Islet precursor cell (in vitro differentiated cells): ENCODE measurements around the gene LCLAT1.
A peak's percentile ranks its signal among the peaks of the same experiment; 100 is the strongest.

ENCODE experiments used
- DNase-seq: peaks from one replicate; pipeline ENCODE4 v3.0.0-alpha.2; 2018

Gene LCLAT1

DNA sequence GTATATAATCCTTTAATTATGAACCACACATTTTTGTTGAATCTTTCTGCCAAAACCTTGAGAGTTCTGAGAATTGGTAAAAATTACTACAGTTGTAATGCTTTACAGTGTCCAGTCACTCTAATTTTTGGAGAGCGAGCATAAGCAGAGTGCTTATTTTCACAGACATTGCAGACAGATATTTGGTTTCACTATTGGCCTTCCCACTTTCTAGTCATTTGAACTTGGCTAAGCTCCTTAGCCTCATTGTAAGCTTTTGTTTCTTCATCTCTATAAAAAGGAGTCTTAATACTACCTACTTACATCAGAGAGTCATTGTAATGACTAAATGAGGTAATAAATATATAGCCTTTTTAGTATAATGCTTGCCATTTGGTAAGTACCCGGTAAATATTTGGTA is 80.4 kb downstream of the LCLAT1 start:
- DNase-seq = no peak

DNA sequence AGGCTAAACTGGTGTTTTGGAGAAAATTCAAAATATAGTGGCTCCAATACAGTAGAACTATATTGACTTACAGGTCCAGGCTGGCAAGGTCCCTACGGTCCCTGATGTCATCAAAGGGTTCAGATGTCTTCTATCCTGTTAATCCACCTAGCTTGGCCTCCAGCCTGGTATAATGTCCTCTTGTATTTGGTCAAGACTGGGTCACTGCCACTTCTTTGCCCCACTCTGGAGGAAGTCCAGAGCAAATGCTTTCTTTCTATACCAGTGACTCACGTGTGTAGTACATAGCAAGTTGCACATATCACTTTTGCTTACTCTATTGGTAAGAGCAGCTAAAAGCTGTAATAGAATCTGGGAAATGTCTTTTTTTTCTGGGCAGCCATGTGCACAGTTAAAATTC is 80.8 kb downstream of the LCLAT1 start:
- DNase-seq = no peak

- no peak for DNase-seq
Observed at GRCh38 chr2:30530346-30530745, 83.3 kb downstream of the LCLAT1 start.

DNA sequence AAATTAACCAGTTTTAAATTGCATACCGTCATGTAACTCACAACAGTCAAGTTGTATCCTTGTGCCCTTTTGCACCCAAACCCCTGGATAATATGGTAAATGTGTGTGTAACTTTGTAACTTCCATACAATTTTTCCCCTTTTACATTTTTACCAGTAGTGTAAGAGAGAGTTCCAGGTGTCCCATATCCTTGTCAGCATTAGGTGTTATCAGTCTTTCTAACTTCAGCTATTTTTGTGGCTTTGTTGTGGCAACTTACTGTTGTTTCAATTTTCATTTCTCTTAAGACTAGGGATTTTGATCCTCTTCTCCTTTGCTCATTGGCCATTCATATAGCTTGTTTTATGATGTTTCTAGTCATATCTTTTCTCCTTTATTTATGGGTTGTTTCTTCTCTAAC is 94.6 kb downstream of the LCLAT1 start:
- DNase-seq = no peak

DNA sequence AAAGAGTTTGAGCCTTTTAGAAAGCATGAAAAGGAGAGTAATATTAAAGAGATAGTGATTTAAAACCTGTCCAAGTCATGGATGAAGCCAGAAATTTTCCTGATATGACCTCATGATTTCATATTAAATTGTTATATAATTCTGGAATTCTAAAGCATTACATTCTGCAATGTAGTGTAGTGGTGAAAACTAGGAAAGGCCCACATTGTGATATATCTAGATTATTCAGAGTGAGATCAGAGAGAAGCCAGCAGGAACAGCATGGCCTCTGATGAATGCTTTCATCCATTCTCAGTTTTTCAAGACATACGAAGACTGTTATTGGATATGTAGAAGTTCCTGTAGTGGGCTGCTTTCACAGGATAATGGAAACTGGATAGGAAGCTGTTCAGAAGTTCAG is 98.8 kb downstream of the LCLAT1 start:
- no peak for DNase-seq

GRCh38 chr2:30548386-30548785 is 101.3 kb downstream of the LCLAT1 start:
- DNase-seq = no peak

- no peak for DNase-seq
Observed at GRCh38 chr2:30549096-30549495, 102.0 kb downstream of the LCLAT1 start.

GRCh38 chr2:30559544-30560275 is 112.7 kb downstream of the LCLAT1 start:
- DNase-seq = no peak

- DNase-seq = no peak
Observed at GRCh38 chr2:30561349-30561748, 114.3 kb downstream of the LCLAT1 start.

DNA sequence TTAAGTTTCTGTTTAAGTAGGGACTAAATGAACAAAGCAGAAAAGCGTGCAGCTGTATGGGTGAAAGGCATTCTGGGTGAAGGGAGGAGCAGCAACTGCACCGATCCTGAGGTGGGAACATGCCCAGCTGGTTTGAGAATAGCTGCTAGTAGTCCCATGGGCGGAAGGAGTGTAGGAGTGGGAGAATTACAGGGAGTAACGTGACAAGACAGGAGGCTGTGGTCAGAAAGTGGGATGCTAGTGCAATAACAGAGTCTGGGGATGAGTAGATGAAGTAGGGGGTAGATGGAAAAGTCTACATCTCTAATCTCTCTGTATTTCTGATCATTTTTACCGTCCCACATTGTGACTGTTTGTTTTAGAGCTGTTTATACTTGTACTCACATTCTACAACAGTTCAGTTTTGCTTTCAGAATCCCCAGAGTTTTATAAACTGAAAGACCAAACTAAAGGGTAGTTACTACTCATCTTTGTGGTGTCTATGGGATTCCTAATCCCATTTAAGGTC is 118.9 kb downstream of the LCLAT1 start:
- no peak for DNase-seq

DNA sequence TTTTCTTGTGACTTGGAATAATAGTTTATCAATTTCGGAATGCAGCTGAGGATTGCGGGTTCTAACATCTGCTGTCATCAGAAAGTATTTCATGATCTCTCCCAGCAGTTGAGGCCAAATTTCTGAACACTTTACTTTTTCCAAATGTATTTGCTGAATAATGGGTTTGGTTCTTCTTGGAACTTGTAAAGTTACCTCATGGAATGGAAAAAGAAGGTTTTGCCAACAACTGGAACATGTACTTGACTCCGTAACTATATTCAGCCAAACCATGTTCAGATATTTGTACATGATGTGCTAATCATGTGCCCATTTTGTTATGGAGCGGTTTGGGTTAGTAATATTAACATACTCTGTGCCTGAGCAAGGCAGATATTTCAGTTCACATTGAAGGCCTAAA is 119.6 kb downstream of the LCLAT1 start:
- DNase-seq = no peak

DNA sequence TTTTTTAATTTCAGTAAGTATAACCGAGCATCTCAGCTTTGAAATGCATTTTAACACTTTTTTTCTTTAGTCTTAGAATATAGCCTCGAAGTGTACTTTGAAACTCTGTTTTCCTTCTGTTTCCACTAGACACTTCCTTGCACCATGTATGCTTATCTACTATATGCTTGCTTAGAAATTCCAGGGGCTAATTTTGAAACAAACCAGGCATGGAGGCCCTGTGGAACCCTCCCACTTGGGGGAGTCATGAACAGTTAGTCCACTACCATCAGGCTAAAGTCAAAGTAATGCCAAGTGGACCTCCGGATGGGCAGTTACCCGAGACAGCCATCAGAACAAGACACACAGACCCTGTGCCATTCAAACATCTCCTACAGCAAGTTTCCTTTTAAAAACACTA is 120.3 kb downstream of the LCLAT1 start:
- no peak for DNase-seq

GRCh38 chr2:30569946-30570345 is 122.9 kb downstream of the LCLAT1 start:
- no peak for DNase-seq

- DNase-seq = no peak
Observed at GRCh38 chr2:30577151-30577550, 130.1 kb downstream of the LCLAT1 start.

- DNase-seq = no peak
Observed at GRCh38 chr2:30580391-30580790, 133.3 kb downstream of the LCLAT1 start.

GRCh38 chr2:30582521-30582920 is 135.5 kb downstream of the LCLAT1 start:
- DNase-seq = no peak

DNA sequence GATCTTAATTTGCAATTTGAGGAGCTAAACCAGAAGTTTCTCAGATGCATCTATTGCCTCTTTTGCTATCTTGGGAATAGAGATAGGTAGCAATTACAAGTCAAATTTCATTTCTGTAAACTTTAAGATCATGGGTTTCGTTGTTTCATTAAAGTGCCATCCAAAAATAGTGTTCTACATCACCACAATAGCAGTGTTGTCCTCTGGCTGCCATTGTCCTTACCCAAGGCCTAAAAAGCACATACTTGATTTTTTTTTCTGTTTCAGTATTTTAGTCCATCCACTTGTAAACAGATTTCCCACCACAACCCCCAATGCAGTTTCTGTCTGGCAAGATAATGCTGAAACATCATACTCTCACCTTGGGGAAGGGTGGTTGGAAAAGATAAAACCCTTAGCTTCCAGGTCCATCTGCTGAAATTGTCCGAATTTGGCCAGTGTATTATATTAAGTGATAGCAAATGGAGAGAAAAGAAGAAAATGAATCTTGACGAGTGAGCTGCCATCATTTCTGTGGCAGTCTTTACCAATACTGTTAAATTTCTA is 136.2 kb downstream of the LCLAT1 start:
- no peak for DNase-seq

DNA sequence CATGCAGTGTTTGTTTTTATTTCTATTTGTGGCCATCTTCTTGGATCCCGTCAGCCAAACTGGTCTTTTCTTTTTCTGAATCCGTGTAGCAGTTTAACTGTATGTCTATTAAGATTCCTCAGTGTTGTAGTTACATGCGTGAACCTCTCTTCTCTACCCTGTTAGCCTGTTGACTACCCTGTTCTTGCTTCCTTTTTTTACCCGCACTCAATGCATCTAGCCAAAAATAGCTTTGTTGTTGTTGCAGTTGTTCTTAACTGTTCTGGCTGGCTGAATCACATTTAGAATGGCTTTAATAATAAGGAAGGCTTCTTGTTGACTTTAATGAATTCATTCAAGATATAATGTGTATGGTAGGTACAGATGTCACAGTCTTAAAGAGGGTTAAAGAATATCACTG is 137.1 kb downstream of the LCLAT1 start:
- no peak for DNase-seq

DNA sequence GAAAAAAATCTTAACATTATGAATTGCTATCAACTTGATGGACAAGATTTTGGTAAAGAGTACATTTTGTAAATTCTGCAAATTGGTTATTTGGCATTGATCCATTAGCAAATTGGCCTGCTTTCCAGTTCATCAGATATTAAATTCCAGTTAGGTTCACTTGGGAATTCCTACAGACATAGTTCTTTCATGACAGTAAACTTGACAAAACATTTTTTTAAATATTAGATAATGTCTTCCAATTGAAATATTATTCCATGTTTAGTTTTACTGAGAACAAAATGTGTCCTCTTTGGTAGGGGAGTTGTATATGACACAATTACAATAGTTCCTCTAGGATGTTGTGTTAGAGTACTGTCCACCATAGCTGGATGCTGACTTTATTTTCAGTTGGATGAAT is 141.9 kb downstream of the LCLAT1 start:
- DNase-seq = no peak

DNA sequence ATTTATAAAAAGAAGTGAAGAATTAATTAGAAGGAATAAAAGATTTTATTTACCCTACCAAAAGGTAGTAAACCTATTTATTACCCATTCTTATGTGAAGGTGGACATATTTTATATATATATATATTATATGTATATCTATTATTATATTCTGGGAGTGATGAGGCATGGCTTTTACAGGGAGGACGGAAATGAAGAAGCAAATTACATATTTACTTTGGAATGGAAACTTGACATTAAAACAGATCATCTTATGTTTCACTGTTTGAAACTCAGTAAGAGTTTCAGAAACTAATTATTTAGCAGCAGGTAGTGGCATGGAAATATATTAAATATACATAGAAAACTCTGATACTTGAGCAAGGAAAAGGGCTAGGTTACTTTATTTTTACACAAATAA is 143.4 kb downstream of the LCLAT1 start:
- DNase-seq = no peak

DNA sequence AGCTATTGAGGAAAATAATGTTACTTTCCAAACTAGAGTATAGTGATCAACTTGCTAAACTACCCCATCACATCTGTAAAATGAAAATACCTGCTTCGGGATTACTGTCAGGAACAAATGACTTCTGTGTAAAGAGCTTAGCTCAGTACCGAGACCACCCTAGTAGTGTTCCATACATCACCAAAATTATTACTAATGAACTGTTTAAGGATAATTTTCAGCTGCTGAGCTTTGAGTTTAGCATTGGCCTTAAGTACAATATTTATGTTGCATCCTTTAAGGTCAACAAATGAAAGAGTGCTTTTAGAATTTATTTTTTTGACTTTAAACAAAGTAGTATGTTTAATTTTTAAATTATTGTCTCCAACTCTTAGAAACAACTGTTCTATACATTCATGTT is 144.1 kb downstream of the LCLAT1 start:
- DNase-seq = no peak

GRCh38 chr2:30601375-30601774 is 154.3 kb downstream of the LCLAT1 start:
- no peak for DNase-seq

GRCh38 chr2:30605197-30605596 is 158.2 kb downstream of the LCLAT1 start:
- no peak for DNase-seq

GRCh38 chr2:30608643-30609042 is 161.6 kb downstream of the LCLAT1 start:
- no peak for DNase-seq

GRCh38 chr2:30611583-30611982 is 164.5 kb downstream of the LCLAT1 start:
- DNase-seq = peak; percentile 71
